ENCODE results near the gene RABGAP1L. TPM values are rescaled to one million over a fixed set of nuclear protein-coding genes. Genes with fewer than 3 reads are reported as not detected.

The RABGAP1L gene
- polyA plus RNA-seq, 1 donor (not counting 4 experiments of a cell fraction or from before 2014, with no cell fraction given) = 24.2 TPM

DNA sequence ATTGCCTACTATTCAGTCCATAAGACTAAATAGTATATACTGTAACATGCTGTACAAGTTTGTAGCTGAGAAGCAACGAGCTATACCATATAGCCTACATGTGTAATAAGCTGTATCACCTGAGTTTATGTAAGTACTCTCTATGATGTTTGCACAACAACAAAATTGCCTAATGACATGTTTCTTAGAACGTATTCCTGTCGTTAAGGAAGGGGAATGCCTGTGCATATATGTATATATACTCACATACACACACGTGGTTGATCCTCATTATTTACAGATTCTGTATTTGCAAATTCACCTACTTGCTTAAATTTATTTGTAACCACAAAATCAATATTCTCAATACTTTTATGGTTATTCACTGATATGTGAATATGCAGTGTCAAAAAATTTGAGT, 504.0 kb downstream of the RABGAP1L start:
- no peak overlapping the region for H2AFZ ChIP-seq (ENCODE audit: control insufficient read depth, low read length)
- H3K9ac ChIP-seq (ENCODE audit: control insufficient read depth, extremely low read depth, insufficient read depth, low read length) = no peak overlapping the region
- H3K27ac ChIP-seq (ENCODE audit: control insufficient read depth, insufficient read depth, low read length) = no peak overlapping the region
- peaks cover 12% of the 10 kb centered on the region for H3K4me1 ChIP-seq (ENCODE audit: control insufficient read depth, extremely low read depth, insufficient read depth, low read length)
- no peaks in the 10 kb centered on the region for H3K9me3 ChIP-seq (ENCODE audit: control insufficient read depth, low read depth, low read length)
- no peaks in the 10 kb centered on the region for H3K36me3 ChIP-seq (ENCODE audit: control insufficient read depth in 2 of 2, extremely low read depth in 1 of 2, insufficient read depth in 2 of 2, low read length in 2 of 2)
- H4K20me1 ChIP-seq (ENCODE audit: control insufficient read depth, extremely low read depth, insufficient read depth, low read length) = no peaks in the 10 kb centered on the region
- H3K4me3 ChIP-seq (ENCODE audit: control insufficient read depth in 2 of 3, extremely low read depth in 1 of 3, insufficient read depth in 2 of 3, low read depth in 1 of 3, low read length in 3 of 3) = no peak overlapping the region
- H3K27me3 ChIP-seq (ENCODE audit: control insufficient read depth, extremely low read depth, insufficient read depth, low read length) = no peaks in the 10 kb centered on the region
- FAIRE-seq = no peak
- no peaks in the 10 kb centered on the region for H3K79me2 ChIP-seq (ENCODE audit: control insufficient read depth, insufficient read depth, low read length)
- no peaks in the 10 kb centered on the region for H3K9me1 ChIP-seq (ENCODE audit: control insufficient read depth, extremely low read depth, insufficient read depth, low read length)
- dilution Hi-C loops (cut with MboI; ENCODE audit: extremely low pct_ligation_motif_present, low sequenced_read_pairs) = no loop called here
- TF ChIP-seq EZH2 (IDR thresholded peaks at IDR 0.05; ENCODE audit: low read length) (no peak), CTCF (optimal IDR thresholded peaks at IDR 0.05 in 1 of 3, IDR thresholded peaks at IDR 0.05 in 1 of 3, conservative IDR thresholded peaks at IDR 0.05 in 1 of 3; ENCODE audit: extremely low read depth in 1 of 3, insufficient read depth in 2 of 3, low read length in 3 of 3) (no peak)
- H3K4me2 ChIP-seq (ENCODE audit: control insufficient read depth, extremely low read depth, insufficient read depth, low read depth, low read length) = no peak overlapping the region
- DNase-seq (ENCODE audit: low read depth, low spot score) = no peak

DNA sequence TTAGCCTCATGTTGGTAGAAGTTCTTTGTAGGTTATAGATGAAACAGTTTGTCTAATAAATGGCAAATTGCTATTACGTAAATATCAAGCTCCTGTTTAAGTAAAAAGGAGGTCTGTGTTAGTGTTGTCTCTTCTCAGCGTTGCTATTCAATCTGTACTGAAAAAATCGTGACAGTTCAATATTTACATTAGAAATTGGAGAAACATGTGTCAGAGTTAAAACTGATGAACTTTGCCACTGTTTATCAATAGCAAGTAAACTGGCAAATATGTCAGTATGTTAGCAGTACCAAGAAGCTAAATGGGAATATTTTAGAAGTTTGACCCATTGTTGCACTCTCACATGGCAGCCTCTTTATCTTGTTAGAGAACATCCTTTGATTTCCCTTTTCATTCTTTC, 506.9 kb downstream of the RABGAP1L start:
- no peaks in the 10 kb centered on the region for H3K9me1 ChIP-seq (ENCODE audit: control insufficient read depth, extremely low read depth, insufficient read depth, low read length)
- no peak for FAIRE-seq
- H3K9me3 ChIP-seq (ENCODE audit: control insufficient read depth, low read depth, low read length) = no peaks in the 10 kb centered on the region
- H4K20me1 ChIP-seq (ENCODE audit: control insufficient read depth, extremely low read depth, insufficient read depth, low read length) = no peaks in the 10 kb centered on the region
- no peak overlapping the region for H3K4me3 ChIP-seq (ENCODE audit: control insufficient read depth in 2 of 3, extremely low read depth in 1 of 3, insufficient read depth in 2 of 3, low read depth in 1 of 3, low read length in 3 of 3)
- no peaks in the 10 kb centered on the region for H3K27me3 ChIP-seq (ENCODE audit: control insufficient read depth, extremely low read depth, insufficient read depth, low read length)
- no peaks in the 10 kb centered on the region for H3K79me2 ChIP-seq (ENCODE audit: control insufficient read depth, insufficient read depth, low read length)
- H3K4me1 ChIP-seq (ENCODE audit: control insufficient read depth, extremely low read depth, insufficient read depth, low read length) = no peaks in the 10 kb centered on the region
- H2AFZ ChIP-seq (ENCODE audit: control insufficient read depth, low read length) = no peak overlapping the region
- H3K4me2 ChIP-seq (ENCODE audit: control insufficient read depth, extremely low read depth, insufficient read depth, low read depth, low read length) = no peak overlapping the region
- H3K27ac ChIP-seq (ENCODE audit: control insufficient read depth, insufficient read depth, low read length) = no peak overlapping the region
- dilution Hi-C loops (cut with MboI; ENCODE audit: extremely low pct_ligation_motif_present, low sequenced_read_pairs) = no loop called here
- no peaks in the 10 kb centered on the region for H3K36me3 ChIP-seq (ENCODE audit: control insufficient read depth in 2 of 2, extremely low read depth in 1 of 2, insufficient read depth in 2 of 2, low read length in 2 of 2)
- DNase-seq (ENCODE audit: low read depth, low spot score) = no peak
- H3K9ac ChIP-seq (ENCODE audit: control insufficient read depth, extremely low read depth, insufficient read depth, low read length) = no peak overlapping the region
- TF ChIP-seq CTCF (optimal IDR thresholded peaks at IDR 0.05 in 1 of 3, IDR thresholded peaks at IDR 0.05 in 1 of 3, conservative IDR thresholded peaks at IDR 0.05 in 1 of 3; ENCODE audit: extremely low read depth in 1 of 3, insufficient read depth in 2 of 3, low read length in 3 of 3) (no peak), EZH2 (IDR thresholded peaks at IDR 0.05; ENCODE audit: low read length) (no peak)

All from keratinocyte (primary cell).